Measurements from ENCODE around the gene CPSF3.

CPSF3 gene

GRCh38 chr2:9422321-9423099 lies 944 bp upstream of the CPSF3 start:
- DNase-seq = peak; percentile 48

DNA sequence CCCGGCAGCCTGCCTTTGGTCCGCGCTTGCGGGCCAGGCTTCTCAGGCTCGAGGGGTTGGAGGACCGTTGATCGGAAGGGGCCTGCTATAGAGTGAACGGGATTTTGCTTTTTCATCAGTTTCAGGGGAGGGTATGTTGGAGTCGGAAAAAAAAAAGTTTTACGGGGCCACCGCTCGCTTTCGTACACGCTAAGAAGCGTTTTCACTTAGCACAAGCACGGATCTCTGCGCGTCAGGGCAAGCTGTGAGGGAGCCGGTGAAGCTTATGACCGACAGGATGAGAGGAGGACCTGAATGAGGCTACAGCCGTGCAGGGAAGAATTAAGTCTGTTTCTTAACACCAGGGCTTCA lies 443 bp downstream of the CPSF3 start:
- no peak for DNase-seq

GRCh38 chr2:9424447-9425164 lies 1.2 kb downstream of the CPSF3 start:
- DNase-seq = no peak

- no peak for DNase-seq
Observed at GRCh38 chr2:9428965-9429577, 5.6 kb downstream of the CPSF3 start.

- no peak for DNase-seq
Observed at GRCh38 chr2:9430316-9431293, 7.2 kb downstream of the CPSF3 start.

- DNase-seq = no peak
Observed at GRCh38 chr2:9434489-9434888, 11.0 kb downstream of the CPSF3 start.

- DNase-seq = no peak
Observed at GRCh38 chr2:9439536-9439935, 16.1 kb downstream of the CPSF3 start.

GRCh38 chr2:9440058-9440727 lies 16.7 kb downstream of the CPSF3 start:
- no peak for DNase-seq

DNA sequence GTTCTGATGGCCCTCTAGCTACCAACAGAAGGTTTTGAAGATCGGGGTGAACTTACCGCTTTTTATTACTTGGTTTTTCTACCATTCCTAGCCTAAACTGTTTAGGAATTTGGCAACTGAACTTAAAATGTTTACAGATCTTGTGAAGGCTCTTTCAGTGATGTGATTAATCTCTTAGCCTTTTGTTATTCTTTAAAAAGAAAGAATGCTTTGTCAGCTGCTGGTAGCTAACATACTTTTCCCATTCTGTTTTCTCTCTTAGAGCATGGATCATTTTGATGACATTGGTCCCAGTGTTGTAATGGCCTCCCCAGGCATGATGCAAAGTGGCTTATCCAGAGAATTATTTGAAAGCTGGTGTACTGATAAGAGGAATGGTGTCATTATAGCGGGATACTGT lies 18.1 kb downstream of the CPSF3 start:
- DNase-seq = no peak

- DNase-seq = no peak
Observed at GRCh38 chr2:9443526-9443925, 20.1 kb downstream of the CPSF3 start.

DNA sequence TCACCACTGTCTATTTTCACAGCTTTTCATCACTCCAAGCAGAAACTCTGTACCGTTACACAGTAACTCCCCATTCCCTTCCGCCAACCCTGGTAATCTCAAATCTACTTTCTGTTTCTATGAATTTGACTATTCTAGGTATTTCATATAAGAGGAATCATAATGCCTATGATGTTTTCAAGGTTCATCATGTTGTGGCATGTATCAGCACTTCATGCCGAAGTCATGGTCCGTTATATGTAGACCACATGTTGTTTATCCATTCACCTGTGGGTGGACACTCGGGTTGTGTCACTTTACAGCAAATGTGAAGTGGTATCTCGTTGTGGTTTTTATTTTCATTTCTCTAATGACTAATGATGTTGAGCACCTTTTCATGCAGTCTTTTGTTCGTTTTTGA lies 21.6 kb downstream of the CPSF3 start:
- DNase-seq = no peak

DNA sequence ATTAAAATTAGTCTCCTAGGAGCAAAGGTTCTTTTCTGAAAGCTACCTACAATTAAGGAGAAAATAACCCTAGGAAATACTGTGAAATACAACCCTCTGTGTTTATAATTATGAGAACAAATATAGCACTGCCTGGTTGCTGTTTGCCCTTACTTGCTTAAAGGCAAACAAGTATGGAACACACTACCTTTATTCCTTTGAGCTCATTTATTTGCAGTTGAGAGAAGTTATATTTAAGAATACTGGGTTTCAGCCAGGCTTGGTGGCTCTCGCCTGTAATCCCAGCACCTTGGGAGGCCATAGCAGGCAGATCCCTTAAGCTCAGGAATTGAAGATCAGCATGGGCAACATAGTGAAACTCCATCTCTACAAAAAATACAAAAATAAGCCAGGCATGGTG lies 27.8 kb downstream of the CPSF3 start:
- DNase-seq = no peak

GRCh38 chr2:9460441-9461017 lies 37.1 kb downstream of the CPSF3 start:
- no peak for DNase-seq

DNA sequence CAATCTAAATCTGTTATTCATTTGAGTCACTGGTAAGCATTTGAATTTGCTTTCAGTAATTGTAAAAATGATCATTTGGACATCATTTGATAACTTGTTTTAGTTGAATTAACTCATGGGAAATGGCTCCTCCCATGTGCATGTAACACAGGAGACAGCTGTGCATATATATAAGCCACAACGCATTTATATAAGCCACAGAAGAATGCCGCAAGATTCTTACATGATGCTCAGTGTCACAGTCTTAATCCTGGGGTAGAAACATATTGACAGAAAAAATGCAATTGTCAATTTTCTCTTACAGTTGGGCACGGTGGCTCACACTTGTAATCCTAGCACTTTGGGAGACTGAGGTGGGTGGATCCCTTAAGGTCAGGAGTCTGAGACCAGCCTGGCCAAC lies 37.6 kb downstream of the CPSF3 start:
- no peak for DNase-seq

DNA sequence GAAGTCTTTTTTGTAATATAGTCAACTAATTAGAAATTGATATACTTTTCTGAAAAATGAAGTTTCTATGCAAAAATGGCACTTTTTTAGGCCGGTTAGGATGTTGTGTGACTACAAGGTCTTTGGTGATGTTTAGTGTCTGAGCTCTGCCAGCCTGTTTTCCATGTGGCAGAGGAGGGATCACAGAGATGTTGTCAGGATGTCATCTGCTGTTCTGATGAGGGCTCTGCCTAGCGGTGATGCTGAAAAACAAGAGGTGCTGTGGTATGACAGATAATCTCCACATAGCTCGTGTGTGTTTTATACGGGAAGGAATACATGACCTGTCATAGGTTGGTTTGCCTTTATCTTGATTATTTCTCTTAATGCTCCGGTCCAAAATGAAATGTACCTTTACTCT lies 38.9 kb downstream of the CPSF3 start:
- no peak for DNase-seq

DNA sequence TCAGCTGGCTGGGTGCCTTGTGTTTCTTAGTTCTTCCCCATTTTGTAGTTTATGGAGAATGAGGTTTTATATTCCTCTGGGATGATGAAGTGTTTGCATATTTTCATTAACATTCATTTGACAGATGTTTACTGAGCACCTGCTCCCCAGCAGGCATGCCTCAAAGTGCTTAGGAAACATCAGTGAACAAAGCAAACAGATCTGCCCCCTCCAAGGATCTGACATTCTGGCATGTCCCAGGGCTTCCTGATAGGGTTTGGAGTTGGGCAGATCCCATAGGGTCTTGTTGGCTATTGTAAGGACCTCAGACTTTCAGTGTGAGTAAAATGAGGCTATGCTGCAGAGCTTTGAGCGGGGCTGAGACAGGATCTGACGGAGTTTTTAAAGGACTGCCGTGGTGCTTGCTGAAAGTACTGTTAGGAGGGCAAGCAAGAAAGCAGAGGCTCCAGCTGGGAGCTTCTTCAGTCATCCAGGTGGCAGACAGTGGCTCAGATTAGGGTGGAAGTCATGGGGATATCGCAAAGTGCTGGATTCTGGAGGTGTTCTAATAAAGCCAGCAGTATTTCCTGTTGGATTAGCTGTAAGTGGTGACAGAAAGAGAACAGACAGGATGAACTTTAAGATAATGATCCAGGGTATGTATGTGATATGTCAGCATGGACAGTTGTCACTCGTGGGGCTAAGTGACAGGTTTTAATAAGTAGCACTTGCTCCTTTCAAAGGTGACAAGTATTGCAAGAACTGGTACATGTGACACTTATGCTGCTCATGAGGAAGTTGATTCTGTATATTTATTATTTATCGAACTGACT lies 39.6 kb downstream of the CPSF3 start:
- no peak for DNase-seq

- DNase-seq = no peak
Observed at GRCh38 chr2:9463698-9464034, 40.2 kb downstream of the CPSF3 start.

- no peak for DNase-seq
Observed at GRCh38 chr2:9465170-9465569, 41.7 kb downstream of the CPSF3 start.

- no peak for DNase-seq
Observed at GRCh38 chr2:9466147-9466683, 42.8 kb downstream of the CPSF3 start.

GRCh38 chr2:9467687-9468086 lies 44.2 kb downstream of the CPSF3 start:
- no peak for DNase-seq

GRCh38 chr2:9471206-9471605 lies 47.8 kb downstream of the CPSF3 start:
- no peak for DNase-seq
